ENCODE data around the gene ANKRD40CL.
"Not testable (repeated sequence)": the region's sequence is repeated elsewhere in the genome, so short reads cannot be mapped to it uniquely, and the experiment has no call there.

Gene ANKRD40CL

DNA sequence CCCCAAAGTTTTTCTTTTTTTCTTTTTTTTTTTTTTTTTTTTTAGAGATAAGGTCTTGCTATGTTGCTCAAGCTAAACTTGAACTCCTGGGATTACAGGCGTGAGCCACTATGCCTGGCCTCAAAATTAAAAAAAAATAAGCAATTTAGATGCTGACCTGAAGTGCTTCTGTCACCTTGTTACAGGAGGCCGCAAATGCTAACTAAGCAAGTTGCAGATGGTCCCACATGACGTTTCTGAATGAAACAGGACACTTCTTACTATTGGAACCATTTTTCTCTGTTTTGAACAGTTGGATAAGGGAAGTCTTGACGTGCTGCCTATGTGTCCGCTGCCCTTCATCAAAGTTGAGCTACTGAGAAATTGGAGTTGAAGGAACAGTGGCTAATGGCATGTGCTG, 8.8 kb downstream of the ANKRD40CL start:
- no peak for DNase-seq

DNA sequence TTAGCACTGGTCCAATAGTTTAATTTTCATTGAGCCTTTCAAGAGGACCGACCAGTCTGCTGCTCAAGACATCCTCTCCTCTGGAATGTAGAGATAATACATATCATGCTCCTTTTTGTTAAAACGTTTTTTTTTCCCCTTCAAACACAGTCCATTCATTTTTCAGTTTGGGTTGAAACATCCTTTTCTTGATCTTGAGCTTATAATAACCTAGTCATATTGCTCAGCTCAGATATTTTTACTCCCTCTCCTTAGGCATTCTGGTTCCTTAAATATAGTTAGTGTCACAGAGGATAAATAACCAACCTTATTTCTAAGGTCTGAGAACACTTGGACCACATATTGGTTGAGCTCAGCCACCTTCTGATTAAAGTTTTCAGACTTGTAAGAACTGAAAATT, 12.8 kb downstream of the ANKRD40CL start:
- no peak for DNase-seq

- DNase-seq = no peak
Measured at GRCh38 chr17:50749245-50749644, 18.1 kb downstream of the ANKRD40CL start.

DNA sequence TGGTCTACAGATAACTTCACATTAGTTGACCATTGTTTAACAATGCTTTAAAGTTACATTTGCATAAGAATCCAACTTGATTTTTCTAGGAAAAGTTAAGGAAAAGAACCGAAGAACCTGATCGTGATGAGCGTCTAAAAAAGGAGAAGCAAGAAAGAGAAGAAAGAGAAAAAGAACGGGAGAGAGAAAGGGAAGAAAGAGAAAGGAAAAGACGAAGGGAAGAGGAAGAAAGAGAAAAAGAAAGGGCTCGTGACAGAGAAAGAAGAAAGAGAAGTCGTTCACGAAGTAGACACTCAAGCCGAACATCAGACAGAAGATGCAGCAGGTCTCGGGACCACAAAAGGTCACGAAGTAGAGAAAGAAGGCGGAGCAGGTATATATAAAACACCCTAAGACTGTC, 21.7 kb downstream of the ANKRD40CL start:
- DNase-seq = no peak

- no peak for DNase-seq
Measured at GRCh38 chr17:50739098-50739497, 28.2 kb downstream of the ANKRD40CL start.

- no peak for DNase-seq
Measured at GRCh38 chr17:50737118-50737698, 30.1 kb downstream of the ANKRD40CL start.

- no peak for DNase-seq
Measured at GRCh38 chr17:50735287-50735686, 32.0 kb downstream of the ANKRD40CL start.

GRCh38 chr17:50731575-50732460, 35.5 kb downstream of the ANKRD40CL start:
- no peak for DNase-seq

- DNase-seq = no peak
Measured at GRCh38 chr17:50728881-50729765, 38.2 kb downstream of the ANKRD40CL start.

GRCh38 chr17:50728112-50728429, 39.2 kb downstream of the ANKRD40CL start:
- no peak for DNase-seq

- no peak for DNase-seq
Measured at GRCh38 chr17:50725769-50726655, 41.3 kb downstream of the ANKRD40CL start.

DNA sequence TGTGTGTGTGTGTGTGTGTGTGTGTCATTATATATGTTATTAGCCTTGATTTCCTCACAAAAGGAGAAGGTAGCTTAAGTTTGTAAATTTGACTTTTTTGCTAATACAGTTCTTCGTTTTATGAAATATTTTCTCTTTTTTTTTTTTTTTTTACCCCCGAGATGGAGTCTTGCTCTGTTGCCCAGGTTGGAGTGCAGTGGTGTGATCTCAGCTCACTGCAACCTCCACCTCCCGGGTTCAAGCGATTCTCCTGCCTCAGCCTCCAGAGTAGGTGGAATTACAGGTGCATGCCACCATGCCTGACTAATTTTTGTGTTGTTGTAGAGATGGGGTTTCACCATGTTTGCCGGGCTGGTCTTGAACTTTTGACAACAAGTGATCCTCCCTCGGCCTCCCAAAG, 42.7 kb downstream of the ANKRD40CL start:
- DNase-seq = not testable (repeated sequence)

DNA sequence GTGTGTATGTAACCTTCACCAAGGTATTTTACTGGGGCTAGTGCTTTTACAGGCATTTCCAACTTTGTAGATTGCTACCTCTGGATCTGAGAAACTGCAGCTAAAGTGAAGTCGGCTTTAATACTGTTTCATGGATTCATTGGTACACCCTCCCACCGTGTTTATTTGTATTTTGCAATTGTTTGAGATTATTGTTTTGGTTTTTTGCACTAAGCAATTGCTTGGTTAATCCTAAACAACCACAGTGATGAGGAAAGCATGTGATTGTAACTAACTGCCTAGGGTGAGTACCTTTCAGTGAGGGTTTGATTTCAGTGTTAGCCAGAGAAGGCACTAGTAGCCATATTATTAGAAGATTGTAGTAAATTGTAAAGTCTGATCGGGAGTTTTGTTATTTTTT, 44.6 kb downstream of the ANKRD40CL start:
- DNase-seq = no peak

- no peak for DNase-seq
Measured at GRCh38 chr17:50721194-50722010, 45.9 kb downstream of the ANKRD40CL start.

GRCh38 chr17:50719924-50720794, 47.2 kb downstream of the ANKRD40CL start:
- no peak for DNase-seq

GRCh38 chr17:50719144-50719923, 48.0 kb downstream of the ANKRD40CL start, which contains the start of gene LUC7L3:
Gene LUC7L3, plus strand, starts transcription at chr17:50719603. Its CDS starts 130 bp downstream, at chr17:50719733.
- peak; percentile 97 for DNase-seq

DNA sequence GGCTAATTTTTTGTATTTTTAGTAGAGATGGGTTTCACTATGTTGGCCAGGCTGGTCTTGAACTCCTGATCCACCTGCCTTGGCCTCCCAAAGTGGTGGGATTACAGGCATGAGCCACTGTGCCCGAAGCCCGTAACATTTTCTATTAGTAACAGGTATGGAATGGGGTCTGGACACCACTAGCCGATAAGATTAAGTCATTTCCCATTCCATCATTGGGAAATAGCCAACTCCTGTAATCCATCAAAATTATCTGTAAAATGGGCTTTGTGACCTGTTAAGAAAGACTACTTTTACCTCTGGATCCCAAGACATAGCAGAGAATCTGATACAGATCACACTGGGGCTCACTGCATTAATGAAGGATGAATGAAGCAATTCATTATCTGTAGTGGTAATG, 51.8 kb downstream of the ANKRD40CL start:
- no peak for DNase-seq

DNA sequence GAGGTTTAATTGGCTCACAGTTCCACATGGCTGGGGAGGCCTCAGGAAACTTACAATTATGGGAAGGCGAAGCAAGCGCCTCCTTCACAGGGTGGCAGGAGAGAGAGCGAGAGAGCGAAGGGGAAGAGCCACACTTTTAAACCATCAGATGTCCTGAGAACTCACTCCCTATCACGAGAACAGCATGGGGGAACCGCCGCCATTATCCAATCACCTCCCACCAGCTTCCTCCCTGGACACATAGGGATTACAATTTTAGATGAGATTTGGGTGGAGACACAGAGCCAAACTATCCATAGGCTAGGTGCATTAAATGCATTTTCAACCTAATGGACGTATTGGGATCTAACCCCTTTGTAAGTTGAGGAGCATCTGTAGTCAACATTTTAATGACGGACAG, 54.7 kb downstream of the ANKRD40CL start:
- DNase-seq = no peak
